HG02588 (cell line): ENCODE results near the gene ITGA8.
"Not testable (repeated sequence)": the region's sequence is repeated elsewhere in the genome, so short reads cannot be mapped to it uniquely, and the experiment has no call there.

Source experiments
- ATAC-seq: cut with Tn5 transposase; IDR thresholded peaks from one replicate; pipeline ENCODE4 v1.9.1; 2021; ENCODE audit warnings: mild to moderate bottlenecking, moderate library complexity; ENCODE audit not compliant: unreplicated experiment

Gene ITGA8

GRCh38 chr10:15515202-15515601 is 204.5 kb downstream of the ITGA8 start:
- ATAC-seq: no peak

- no peak for ATAC-seq
Observed at GRCh38 chr10:15510963-15511362, 208.8 kb downstream of the ITGA8 start.

- ATAC-seq: no peak
Observed at GRCh38 chr10:15505329-15505728, 214.4 kb downstream of the ITGA8 start.

- no peak for ATAC-seq
Observed at GRCh38 chr10:15504101-15504840, 215.5 kb downstream of the ITGA8 start.

- no peak for ATAC-seq
Observed at GRCh38 chr10:15494850-15495506, 224.7 kb downstream of the ITGA8 start.

- no peak for ATAC-seq
Observed at GRCh38 chr10:15491856-15492642, 227.7 kb downstream of the ITGA8 start.

GRCh38 chr10:15489431-15489830 is 230.3 kb downstream of the ITGA8 start:
- no peak for ATAC-seq

- ATAC-seq: no peak
Observed at GRCh38 chr10:15487376-15487775, 232.3 kb downstream of the ITGA8 start.

- no peak for ATAC-seq
Observed at GRCh38 chr10:15486404-15486803, 233.3 kb downstream of the ITGA8 start.

- no peak for ATAC-seq
Observed at GRCh38 chr10:15485684-15486316, 233.9 kb downstream of the ITGA8 start.

- no peak for ATAC-seq
Observed at GRCh38 chr10:15485027-15485426, 234.7 kb downstream of the ITGA8 start.

GRCh38 chr10:15484128-15484527 is 235.6 kb downstream of the ITGA8 start:
- ATAC-seq: no peak

GRCh38 chr10:15483215-15484075 is 236.3 kb downstream of the ITGA8 start:
- no peak for ATAC-seq

- ATAC-seq: no peak
Observed at GRCh38 chr10:15482156-15482555, 237.6 kb downstream of the ITGA8 start.

GRCh38 chr10:15478950-15479349 is 240.8 kb downstream of the ITGA8 start:
- ATAC-seq: no peak

GRCh38 chr10:15478429-15478828 is 241.3 kb downstream of the ITGA8 start:
- no peak for ATAC-seq

- no peak for ATAC-seq
Observed at GRCh38 chr10:15476337-15476736, 243.4 kb downstream of the ITGA8 start.

GRCh38 chr10:15475439-15475838 is 244.3 kb downstream of the ITGA8 start:
- not testable (repeated sequence) for ATAC-seq

- no peak for ATAC-seq
Observed at GRCh38 chr10:15474671-15475070, 245.1 kb downstream of the ITGA8 start.

GRCh38 chr10:15473396-15473767 is 246.3 kb downstream of the ITGA8 start:
- ATAC-seq: no peak
